Activated CD4-positive, alpha-beta T cell treated with anti-CD3 and anti-CD28 coated beads, Interleukin-2, amount 10 ng/mL, durations not matched to agents 24 days and 14 days (primary cell): Measurements from ENCODE around the gene EFNB2. TPM values are rescaled to one million over a fixed set of nuclear protein-coding genes. Genes with fewer than 3 reads are reported as not detected.

Source experiments
- DNase-seq: peaks from one replicate; pipeline ENCODE4 v3.0.0; 2022
- H3K27ac Mint-ChIP-seq: one replicate; pipeline ENCODE4 v1.8.0; 2022; ENCODE audit warnings: mild to moderate bottlenecking, mixed read lengths
- H3K27me3 Mint-ChIP-seq: one replicate; pipeline ENCODE4 v1.8.0; 2022; ENCODE audit warnings: mixed read lengths
- H3K36me3 Mint-ChIP-seq: one replicate; pipeline ENCODE4 v1.8.0; 2022; ENCODE audit warnings: low read depth, mild to moderate bottlenecking, mixed read lengths
- H3K4me1 Mint-ChIP-seq: one replicate; pipeline ENCODE4 v1.8.0; 2021; ENCODE audit warnings: mixed read lengths
- H3K4me3 Mint-ChIP-seq: one replicate; pipeline ENCODE4 v1.8.0; 2022; ENCODE audit warnings: mild to moderate bottlenecking, moderate library complexity, mixed read lengths
- H3K9me3 Mint-ChIP-seq: one replicate; pipeline ENCODE4 v1.8.0; 2021; ENCODE audit warnings: mixed read lengths
- intact Hi-C: fragments of 100-400 bp; cut with micrococcal nuclease; formaldehyde crosslinking; loops from one replicate; pipeline ENCODE4 v1.15.1; 2023
- total RNA-seq: library from RNA; stranded (reverse); gene quantifications from 2 replicates; pipeline ENCODE4 v1.2.3, GENCODE V29; 2022

EFNB2 gene
- total RNA-seq, 1 donor from 2014 or later, result 0.30 TPM

DNA sequence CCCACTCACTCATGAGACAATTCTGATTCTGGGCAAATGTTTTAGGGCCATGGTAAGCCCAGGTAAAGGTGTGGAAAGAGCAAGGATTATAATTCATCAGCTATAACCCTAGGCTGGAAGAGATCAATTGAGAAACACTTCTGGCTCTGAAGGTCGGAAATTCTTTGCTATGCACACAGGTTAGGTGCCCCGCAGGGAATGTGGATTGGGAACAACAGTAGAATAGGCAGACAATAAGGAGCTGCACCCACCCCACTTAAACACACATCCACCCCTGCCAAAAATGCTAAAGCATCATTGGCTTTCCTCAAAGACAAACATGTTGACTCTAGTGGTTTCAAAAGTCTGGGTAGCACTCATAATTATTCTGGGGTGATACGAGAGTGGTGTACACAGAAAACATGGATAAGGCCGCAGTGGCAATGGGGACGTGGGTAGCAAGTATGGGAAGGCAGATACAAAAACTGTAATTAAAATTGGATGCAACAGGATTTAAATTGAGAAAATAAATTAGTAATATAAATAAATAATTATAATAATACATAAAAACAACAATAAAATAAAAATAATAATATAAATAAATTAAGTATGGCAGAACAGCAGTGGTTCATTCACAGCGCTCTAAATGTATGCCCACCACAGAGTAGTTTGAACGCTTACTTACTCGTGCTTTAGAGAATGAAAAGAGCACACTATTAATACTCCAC, 8.6 kb downstream of the EFNB2 start:
- no peak overlapping the region for H3K4me3 Mint-ChIP-seq
- peaks cover 63% of the 10 kb centered on the region for H3K27me3 Mint-ChIP-seq

DNA sequence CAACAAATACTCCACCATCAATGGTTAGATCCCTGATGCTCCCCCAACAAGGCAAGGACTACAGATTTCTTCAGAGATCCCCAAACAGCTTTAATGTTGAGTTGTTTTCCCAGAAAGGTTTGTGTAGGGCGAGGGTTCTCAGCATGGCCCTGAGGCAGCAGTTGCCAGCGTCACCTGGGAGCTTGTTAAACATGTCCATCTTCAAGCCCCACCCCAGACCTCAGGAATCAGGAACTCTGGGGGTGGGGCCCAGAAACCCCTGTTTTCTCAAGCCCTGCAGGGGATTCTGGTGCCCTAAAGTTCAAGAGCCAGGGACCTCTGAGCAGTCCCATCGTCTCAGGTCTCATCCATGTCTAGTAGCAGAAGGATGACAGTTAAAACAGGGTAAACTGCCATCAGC, 9.6 kb downstream of the EFNB2 start:
- H3K4me3 Mint-ChIP-seq, result no peak overlapping the region
- no peaks in the 10 kb centered on the region for H3K36me3 Mint-ChIP-seq
- no peaks in the 10 kb centered on the region for H3K9me3 Mint-ChIP-seq
- peaks cover 57% of the 10 kb centered on the region for H3K27me3 Mint-ChIP-seq
- H3K27ac Mint-ChIP-seq, result no peak overlapping the region
- no peak for DNase-seq
- intact Hi-C loops, result loop anchor here (5.0 kb wide), 1 partner anchor 686 kb away; no protein-coding TSS in a partner anchor
- H3K4me1 Mint-ChIP-seq, result no peaks in the 10 kb centered on the region

More for the DNA sequence above, 8.6 kb downstream of the EFNB2 start:
- Mint-ChIP-seq H3K9me3 (no peaks in the 10 kb centered on the region), H3K36me3 (no peaks in the 10 kb centered on the region), H3K4me1 (no peaks in the 10 kb centered on the region), H3K27ac (no peak overlapping the region)
- intact Hi-C loops, result loop anchor here (5.0 kb wide), 1 partner anchor 685 kb away; no protein-coding TSS in a partner anchor
- DNase-seq, result no peak

DNA sequence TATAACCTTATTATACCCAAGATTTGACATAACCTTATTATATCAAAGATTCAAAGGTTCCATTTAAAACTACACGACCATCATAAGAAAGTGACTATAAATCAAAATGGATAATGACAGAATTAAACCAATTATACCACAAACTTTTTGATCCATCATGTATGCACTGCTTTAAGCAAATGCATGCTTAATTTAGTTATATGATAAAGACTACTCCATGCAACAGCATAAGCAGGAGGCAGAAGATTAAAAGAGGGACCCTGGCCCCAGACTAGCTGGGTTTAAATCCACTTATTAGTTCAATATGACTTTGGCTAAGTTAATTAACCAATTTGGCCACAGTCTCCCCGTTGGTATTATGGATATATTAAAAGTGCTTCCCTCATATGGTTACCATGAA, 11.4 kb downstream of the EFNB2 start:
- intact Hi-C loops, result no loop called here
- H3K36me3 Mint-ChIP-seq, result no peaks in the 10 kb centered on the region
- DNase-seq, result no peak
- H3K27me3 Mint-ChIP-seq, result peaks cover 46% of the 10 kb centered on the region
- H3K9me3 Mint-ChIP-seq, result no peaks in the 10 kb centered on the region
- no peaks in the 10 kb centered on the region for H3K4me1 Mint-ChIP-seq
- no peak overlapping the region for H3K4me3 Mint-ChIP-seq
- no peak overlapping the region for H3K27ac Mint-ChIP-seq

DNA sequence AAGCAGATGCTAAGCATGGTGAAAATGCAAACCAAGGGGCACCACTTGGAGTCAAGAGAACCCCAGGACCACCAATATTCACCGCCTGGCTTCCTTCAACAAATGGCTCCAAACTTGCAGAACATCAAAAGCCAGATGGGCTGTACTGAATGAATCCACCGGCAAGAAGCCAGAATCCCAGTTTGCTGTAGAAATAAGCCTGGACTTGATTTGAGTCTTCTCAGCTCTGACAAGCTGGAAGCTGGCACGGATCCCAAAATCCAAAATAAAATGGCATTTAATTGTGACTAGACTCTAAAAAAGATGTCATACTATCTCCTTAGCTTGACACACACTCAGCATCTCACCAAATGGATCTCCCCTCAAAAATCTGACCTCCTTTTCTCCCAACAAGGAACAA, 11.9 kb downstream of the EFNB2 start:
- no peaks in the 10 kb centered on the region for H3K36me3 Mint-ChIP-seq
- DNase-seq, result no peak
- intact Hi-C loops, result no loop called here
- H3K4me1 Mint-ChIP-seq, result no peaks in the 10 kb centered on the region
- peaks cover 43% of the 10 kb centered on the region for H3K27me3 Mint-ChIP-seq
- no peak overlapping the region for H3K27ac Mint-ChIP-seq
- no peaks in the 10 kb centered on the region for H3K9me3 Mint-ChIP-seq
- no peak overlapping the region for H3K4me3 Mint-ChIP-seq

DNA sequence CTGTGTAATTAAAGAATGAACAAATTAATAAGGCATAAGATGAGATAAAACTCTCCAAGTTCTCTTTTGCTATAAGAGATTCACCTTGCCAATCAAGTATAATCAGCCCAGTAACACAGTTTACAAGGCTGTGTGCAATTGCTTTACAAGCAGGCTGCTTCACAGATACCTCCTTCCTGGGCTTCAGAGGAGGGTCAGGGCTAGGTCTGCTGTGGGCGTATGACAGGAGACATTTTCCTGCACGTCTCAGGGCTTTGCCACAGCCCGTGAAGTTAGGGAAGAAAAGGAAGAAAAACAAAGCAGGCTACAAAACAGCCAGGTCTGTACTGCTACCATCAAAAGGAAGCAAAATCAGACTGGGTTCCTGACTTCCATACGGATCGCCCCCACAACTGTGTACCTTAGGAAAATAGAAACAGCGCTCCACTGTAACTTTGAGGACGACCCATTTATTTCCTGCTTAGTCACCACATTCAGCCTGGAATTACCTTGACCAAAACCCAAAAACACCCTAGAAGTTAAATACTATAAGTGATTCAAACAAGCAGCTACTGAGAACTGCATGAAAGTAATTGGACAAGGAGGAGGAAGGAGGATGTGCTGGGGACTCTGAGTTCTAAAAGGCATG, 12.4 kb downstream of the EFNB2 start:
- intact Hi-C loops, result no loop called here
- no peak for DNase-seq
- Mint-ChIP-seq H3K36me3 (no peaks in the 10 kb centered on the region), H3K9me3 (no peaks in the 10 kb centered on the region), H3K27me3 (peaks cover 37% of the 10 kb centered on the region), H3K27ac (no peak overlapping the region), H3K4me1 (no peaks in the 10 kb centered on the region), H3K4me3 (no peak overlapping the region)

DNA sequence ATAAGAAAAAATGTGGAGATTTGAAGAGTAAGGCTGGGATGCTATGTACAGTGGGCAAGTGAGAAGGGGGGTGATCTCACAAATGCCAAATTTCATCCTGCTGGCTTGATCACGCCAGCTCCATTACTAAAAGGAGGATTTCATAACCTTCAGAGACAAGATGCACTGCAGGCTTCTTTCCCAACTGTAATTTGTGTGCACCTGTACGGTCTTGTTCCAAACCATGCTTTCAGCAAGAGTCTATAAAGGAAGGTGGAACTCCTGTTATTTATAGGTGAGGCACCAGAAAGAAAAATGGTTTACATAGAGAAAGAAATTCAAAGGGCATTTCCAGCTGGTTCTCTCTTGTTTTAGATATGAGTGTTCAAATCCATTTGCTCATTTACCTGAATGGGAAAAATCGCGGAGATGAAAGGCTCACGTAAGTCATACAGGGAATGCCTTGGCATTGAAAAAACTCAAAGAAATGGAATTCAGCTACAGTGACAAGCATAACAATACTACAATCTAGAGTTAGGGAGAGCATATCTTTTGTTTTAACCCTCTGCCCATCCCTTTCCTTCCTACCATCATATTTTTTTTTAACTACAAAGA, 13.3 kb downstream of the EFNB2 start:
- H3K27me3 Mint-ChIP-seq, result peaks cover 35% of the 10 kb centered on the region
- no peak overlapping the region for H3K4me3 Mint-ChIP-seq
- H3K9me3 Mint-ChIP-seq, result no peaks in the 10 kb centered on the region
- H3K4me1 Mint-ChIP-seq, result no peaks in the 10 kb centered on the region
- no peaks in the 10 kb centered on the region for H3K36me3 Mint-ChIP-seq
- intact Hi-C loops, result no loop called here
- DNase-seq, result no peak
- H3K27ac Mint-ChIP-seq, result no peak overlapping the region

DNA sequence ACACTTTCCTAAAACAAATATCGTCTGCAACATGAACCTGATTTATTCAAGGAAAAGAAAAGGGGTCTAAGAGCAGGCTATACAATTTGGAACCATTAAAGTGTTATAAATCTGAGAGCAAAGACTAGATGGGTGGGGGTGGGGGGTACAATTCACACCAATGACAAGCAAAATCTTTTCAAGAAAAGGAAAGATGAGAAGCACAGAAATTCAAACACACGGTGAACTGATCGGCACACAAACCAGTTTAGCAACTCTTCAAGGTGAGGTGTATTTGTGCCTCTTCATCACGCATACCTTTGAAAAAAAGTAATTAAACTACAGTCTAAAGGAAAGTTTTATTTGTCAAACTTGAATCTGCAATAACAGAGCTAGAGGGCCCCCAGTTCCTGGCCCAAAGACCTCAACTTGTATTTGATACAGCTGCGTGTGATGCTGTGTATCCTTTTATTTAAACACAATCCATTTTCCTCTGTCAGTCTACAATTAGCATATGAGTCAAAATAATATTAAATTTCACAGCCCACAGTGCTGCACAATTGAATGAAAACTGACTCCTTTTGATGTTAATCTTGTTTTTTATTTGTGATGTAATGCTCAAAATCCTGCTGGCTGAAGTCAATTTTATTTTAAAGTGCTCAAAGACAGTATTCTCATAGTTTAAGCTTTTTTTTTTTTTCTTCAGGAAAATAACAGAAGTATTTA, 14.2 kb downstream of the EFNB2 start:
- no peaks in the 10 kb centered on the region for H3K9me3 Mint-ChIP-seq
- no peak overlapping the region for H3K27ac Mint-ChIP-seq
- no peaks in the 10 kb centered on the region for H3K4me1 Mint-ChIP-seq
- intact Hi-C loops, result no loop called here
- no peak for DNase-seq
- peaks cover 36% of the 10 kb centered on the region for H3K27me3 Mint-ChIP-seq
- H3K36me3 Mint-ChIP-seq, result no peaks in the 10 kb centered on the region
- H3K4me3 Mint-ChIP-seq, result no peak overlapping the region

DNA sequence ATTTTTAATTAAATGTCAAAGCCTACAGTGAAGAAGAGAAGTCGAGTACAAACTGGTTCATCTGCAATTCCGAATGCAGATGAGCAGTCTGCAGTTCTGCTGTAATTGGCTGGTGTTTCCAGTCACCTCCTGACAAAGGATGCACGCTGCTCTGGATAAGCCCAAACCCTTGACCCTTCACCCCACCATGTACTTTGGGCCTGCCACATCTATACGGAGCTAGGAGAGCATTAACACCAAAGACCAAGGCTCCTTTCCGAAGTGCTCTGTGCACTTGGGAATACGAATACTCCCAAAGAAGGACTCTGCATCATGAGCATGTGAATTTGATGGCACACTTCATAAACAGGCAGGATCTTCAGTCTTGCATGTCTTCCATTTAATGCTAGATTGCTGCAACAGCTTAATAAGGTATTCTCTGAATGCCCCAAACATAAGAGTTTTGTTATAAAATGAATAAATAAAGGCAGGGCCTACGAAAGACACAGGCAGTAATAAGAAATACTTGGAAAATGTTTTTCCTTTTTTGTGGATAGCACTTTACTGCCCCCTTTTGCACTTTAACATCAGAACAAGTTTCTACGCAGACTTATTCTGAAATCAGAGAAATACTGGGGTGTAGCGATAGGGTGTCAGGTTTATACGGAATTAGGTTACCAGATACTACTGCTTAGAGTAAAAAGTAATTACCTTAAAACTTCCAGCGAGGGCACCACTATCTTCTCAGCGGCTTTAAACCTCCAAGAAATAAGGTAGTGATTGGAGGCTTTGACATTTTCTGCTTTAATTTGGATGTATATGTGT, 15.0 kb downstream of the EFNB2 start:
- Mint-ChIP-seq H3K27me3 (peaks cover 35% of the 10 kb centered on the region), H3K36me3 (no peaks in the 10 kb centered on the region), H3K9me3 (no peaks in the 10 kb centered on the region), H3K4me3 (no peak overlapping the region), H3K27ac (no peak overlapping the region), H3K4me1 (no peaks in the 10 kb centered on the region)
- intact Hi-C loops, result no loop called here
- no peak for DNase-seq

DNA sequence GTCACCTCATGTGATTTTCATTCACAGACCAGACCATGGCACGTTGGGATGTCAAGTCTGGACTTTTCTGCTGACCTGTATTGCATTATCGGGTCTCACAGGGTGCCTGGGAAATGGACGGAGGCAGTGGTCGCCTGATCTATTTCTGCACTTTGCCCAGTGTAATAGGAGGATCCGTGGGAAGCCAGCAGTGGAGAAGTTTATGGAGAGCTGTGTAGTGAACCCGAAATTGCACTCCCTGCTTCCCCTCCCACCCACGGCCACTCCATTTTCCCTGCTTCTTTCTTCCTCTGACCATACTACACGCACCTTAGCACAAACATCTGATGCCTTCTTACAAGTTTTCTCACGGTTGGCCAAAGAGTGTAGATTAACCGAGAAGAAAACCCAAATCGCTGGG, 16.9 kb downstream of the EFNB2 start:
- H3K4me3 Mint-ChIP-seq, result no peak overlapping the region
- intact Hi-C loops, result no loop called here
- H3K4me1 Mint-ChIP-seq, result no peaks in the 10 kb centered on the region
- DNase-seq, result no peak
- H3K9me3 Mint-ChIP-seq, result no peaks in the 10 kb centered on the region
- peaks cover 34% of the 10 kb centered on the region for H3K27me3 Mint-ChIP-seq
- H3K36me3 Mint-ChIP-seq, result no peaks in the 10 kb centered on the region
- no peak overlapping the region for H3K27ac Mint-ChIP-seq

DNA sequence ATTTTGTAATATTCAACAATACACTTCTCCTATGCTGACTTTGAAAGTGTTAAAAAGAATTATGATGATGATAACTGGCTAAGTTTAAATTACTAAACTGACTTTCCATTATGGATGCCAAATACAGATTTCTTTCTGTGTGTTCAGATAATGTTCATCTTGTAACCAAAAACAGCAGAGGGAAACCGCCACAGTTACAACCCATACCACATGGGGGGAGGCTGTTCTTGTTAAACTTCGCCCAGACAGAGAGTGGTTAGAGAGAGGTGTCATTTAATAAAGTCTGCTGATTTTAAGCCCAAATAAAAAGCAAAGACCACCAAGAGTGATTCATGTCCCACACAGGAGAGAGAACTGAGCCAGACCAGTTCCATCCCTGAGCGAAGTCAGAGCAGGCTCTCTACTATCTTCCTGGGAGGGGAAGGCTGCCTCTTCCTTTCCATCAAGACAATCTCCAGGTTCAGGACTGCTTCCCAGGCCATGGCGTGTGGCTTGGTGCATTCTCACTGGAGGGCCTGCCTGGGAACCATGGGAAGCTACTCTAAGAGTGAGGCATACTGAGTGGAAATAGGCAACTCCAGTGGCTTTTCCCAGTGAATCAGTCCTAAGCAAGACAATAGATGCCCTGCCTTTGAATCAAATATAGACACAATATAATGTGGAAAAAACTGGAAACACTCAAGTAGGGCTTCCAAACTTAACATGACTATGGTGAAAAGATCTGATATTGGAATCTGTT, 18.2 kb downstream of the EFNB2 start:
- Mint-ChIP-seq H3K36me3 (no peaks in the 10 kb centered on the region), H3K27me3 (peaks cover 30% of the 10 kb centered on the region), H3K4me3 (no peak overlapping the region)

DNA sequence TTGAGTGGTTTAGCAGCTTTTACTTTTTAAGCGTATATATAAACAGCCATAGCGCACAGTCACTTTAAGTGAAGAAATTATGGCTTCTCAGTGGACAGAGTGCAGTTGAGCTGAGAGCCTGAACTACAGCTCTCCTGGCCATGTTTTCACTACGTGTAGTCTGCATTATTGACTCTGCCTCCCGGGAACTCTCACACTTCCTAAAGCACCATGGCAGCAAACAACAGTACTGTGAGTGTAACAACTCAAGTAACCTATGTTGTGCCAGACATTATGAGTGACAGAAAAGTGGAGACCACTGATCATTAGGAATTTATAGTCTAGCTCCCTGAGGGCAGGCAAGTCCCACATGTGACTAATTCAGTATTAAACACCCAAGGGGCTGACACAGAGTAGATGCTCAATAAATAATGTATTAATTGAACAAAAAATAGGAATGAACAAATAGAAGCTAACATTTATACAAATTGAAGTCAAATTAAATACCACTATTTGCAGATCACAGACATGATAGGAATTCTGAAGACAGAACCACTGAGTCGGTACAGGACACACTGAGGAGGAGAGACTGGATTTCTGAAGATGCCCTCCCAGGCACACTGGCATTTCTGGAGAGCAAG, 19.7 kb downstream of the EFNB2 start:
- intact Hi-C loops, result no loop called here
- Mint-ChIP-seq H3K27me3 (peaks cover 24% of the 10 kb centered on the region), H3K36me3 (no peaks in the 10 kb centered on the region), H3K4me1 (peaks cover 2% of the 10 kb centered on the region), H3K4me3 (no peak overlapping the region), H3K27ac (no peak overlapping the region), H3K9me3 (no peaks in the 10 kb centered on the region)
- DNase-seq, result no peak

More for the DNA sequence above, 18.2 kb downstream of the EFNB2 start:
- Mint-ChIP-seq H3K27ac (no peak overlapping the region), H3K4me1 (peaks cover 2% of the 10 kb centered on the region), H3K9me3 (no peaks in the 10 kb centered on the region)
- intact Hi-C loops, result no loop called here
- no peak for DNase-seq

DNA sequence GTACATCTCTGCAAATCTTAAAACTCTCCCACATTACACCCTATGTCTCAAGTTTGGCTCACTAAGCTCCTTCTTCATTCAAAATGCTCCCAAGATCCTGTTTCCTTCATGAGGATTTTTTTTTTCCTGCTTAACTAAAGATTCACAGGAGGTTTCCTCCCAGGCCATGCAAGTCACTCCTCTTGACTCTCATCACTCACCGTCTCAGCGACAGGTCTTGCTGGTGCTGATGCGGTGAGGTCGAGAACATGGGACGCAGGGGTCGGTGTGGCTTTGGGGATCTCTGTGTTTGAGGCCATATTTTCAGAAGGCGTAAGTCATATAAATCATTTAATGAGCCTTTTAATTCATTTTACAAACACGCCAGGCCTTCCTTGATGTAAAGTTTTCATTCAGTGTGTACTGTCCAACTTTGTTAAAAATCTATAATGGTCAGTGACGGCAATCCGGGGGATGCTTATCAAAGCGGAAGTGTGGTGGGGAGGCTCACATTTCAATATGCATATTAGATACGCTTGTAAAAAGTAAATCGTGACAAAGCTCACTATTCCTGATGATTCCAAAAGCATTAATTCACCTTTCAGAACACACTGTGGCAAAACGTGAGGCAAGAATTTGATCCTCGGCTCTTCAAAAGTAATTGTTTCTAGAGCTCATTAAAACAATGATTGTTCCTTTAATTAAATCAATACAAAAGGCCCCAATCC, 20.4 kb downstream of the EFNB2 start:
- Mint-ChIP-seq H3K9me3 (no peaks in the 10 kb centered on the region), H3K36me3 (no peaks in the 10 kb centered on the region), H3K4me3 (no peak overlapping the region), H3K4me1 (peaks cover 2% of the 10 kb centered on the region), H3K27me3 (peaks cover 20% of the 10 kb centered on the region), H3K27ac (no peak overlapping the region)
- intact Hi-C loops, result no loop called here
- DNase-seq, result no peak
